Measurements from ENCODE around the gene ABCC2. TPM values are rescaled to one million over a fixed set of nuclear protein-coding genes. Genes with fewer than 3 reads are reported as not detected.

ABCC2 gene
- total and polyA plus RNA-seq, 12 donors = 0.05 to 1.0 (median 0.30) TPM

GRCh38 chr10:99781734-99782429 is 558 bp upstream of the ABCC2 start:
- Histone ChIP-seq H3K4me1 (peaks cover 0 to 14% (median 0%) of the 10 kb centered on the region in 9 donors), H3K4me3 (no peak overlapping the region), H3K27ac (no peak overlapping the region), H3K36me3 (no peaks in the 10 kb centered on the region), H3K9me3 (peaks cover 0 to under 1% (median 0%) of the 10 kb centered on the region in 11 donors), H3K27me3 (no peaks in the 10 kb centered on the region)
- no peak for TF ChIP-seq CTCF (IDR thresholded peaks at IDR 0.05)
- ATAC-seq (no peak), DNase-seq (no peak)
- intact Hi-C loops (cut with DNase I) = no loop called here
- 79 to 89% methylated on average over 5 of the region's 5 CpGs for WGBS, 2 donors

- intact Hi-C loops (cut with DNase I) = no loop called here
- 74 to 77% methylated on average over 7 of the region's 7 CpGs for WGBS, 2 donors
- Histone ChIP-seq H3K36me3 (no peaks in the 10 kb centered on the region), H3K4me3 (no peak overlapping the region), H3K27me3 (no peaks in the 10 kb centered on the region), H3K4me1 (peaks cover 0 to 8% (median 0%) of the 10 kb centered on the region in 9 donors), H3K9me3 (peaks cover 0 to 4% (median 0%) of the 10 kb centered on the region in 11 donors), H3K27ac (no peak overlapping the region)
- DNase-seq = no peak
- ATAC-seq = no peak
- no peak for TF ChIP-seq CTCF (IDR thresholded peaks at IDR 0.05)
Observed at GRCh38 chr10:99784016-99784726, 1.7 kb downstream of the ABCC2 start.

DNA sequence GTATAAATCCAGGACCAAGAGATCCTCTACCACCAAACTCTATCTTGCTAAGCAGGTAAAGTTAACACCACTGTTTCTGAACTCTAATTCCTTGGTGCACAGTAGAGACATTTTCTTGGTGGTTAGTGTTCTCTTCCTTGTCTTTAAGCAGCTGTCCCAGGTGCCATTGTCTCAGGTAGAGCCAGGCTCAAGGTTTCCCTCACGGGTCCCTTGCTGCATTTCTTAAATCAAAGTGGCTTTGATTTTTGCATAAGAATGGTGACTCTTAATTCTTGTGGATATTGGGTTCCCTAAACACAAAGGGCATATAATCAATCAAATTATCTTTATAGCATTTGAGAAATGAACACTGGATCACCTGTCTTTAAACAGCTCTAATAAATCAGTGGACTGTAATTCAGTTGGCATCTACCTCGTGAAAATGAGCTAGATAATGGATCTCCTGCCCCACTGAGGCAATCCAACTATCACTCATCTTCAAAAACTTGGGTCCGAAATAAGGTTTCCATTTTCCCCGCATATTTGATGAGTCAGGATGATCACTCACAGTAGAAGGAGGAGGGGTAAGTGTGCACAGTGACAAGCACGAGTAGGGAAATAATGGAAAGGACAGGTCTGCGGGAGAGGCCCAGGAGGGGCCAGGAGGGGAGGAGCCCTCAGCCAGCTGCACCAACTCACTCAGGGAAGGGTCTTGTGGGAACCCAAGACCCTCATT is 2.4 kb downstream of the ABCC2 start:
- no peak overlapping the region for H3K4me3 ChIP-seq
- H3K27ac ChIP-seq = no peak overlapping the region
- no peak for TF ChIP-seq CTCF (IDR thresholded peaks at IDR 0.05)
- peaks cover 0 to 4% (median 0%) of the 10 kb centered on the region in 11 donors for H3K9me3 ChIP-seq
- intact Hi-C loops (cut with DNase I) = no loop called here
- H3K27me3 ChIP-seq = no peaks in the 10 kb centered on the region
- WGBS, 2 donors = 87% methylated on average over 6 of the region's 6 CpGs
- no peak for DNase-seq
- ATAC-seq = no peak
- peaks cover 0 to 5% (median 0%) of the 10 kb centered on the region in 9 donors for H3K4me1 ChIP-seq
- H3K36me3 ChIP-seq = no peaks in the 10 kb centered on the region

- H3K27ac ChIP-seq = no peak overlapping the region
- H3K9me3 ChIP-seq = peaks cover 0 to 4% (median 0%) of the 10 kb centered on the region in 11 donors
- intact Hi-C loops (cut with DNase I) = no loop called here
- ATAC-seq = no peak
- WGBS, 2 donors = 93 to 96% methylated on average over 6 of the region's 6 CpGs
- no peaks in the 10 kb centered on the region for H3K36me3 ChIP-seq
- no peak overlapping the region for H3K4me3 ChIP-seq
- TF ChIP-seq CTCF (IDR thresholded peaks at IDR 0.05) = no peak
- no peak for DNase-seq
- H3K27me3 ChIP-seq = no peaks in the 10 kb centered on the region
- H3K4me1 ChIP-seq = peaks cover 0 to 5% (median 0%) of the 10 kb centered on the region in 9 donors
Observed at GRCh38 chr10:99785646-99786045, 3.2 kb downstream of the ABCC2 start.
